ENCODE results near the gene MAP3K5. TPM values are rescaled to one million over a fixed set of nuclear protein-coding genes. Genes with fewer than 3 reads are reported as not detected.
A peak's percentile ranks its signal among the peaks of the same experiment; 100 is the strongest.

The MAP3K5 gene
- total and polyA plus RNA-seq, 9 of the 15 experiments (the other 6 are each of a cell fraction or from before 2014, with no cell fraction given) = 2.2 to 13.0 (median 9.9) TPM

GRCh38 chr6:136593748-136594490 lies 198.4 kb downstream of the MAP3K5 start (continued):
- TF ChIP-seq VEZF1 (CRISPR knock-in tag; IDR thresholded peaks at IDR 0.05) (peak; percentile 33; the same call in 1 of the 2 replicates), ZKSCAN8 (CRISPR knock-in tag; IDR thresholded peaks at IDR 0.05) (0 out of 2 replicates have a peak, but pooled peaks have one; percentile 24), NR2C2 (CRISPR knock-in tag; IDR thresholded peaks at IDR 0.05) (no peak), NR2C2 (tag; IDR thresholded peaks at IDR 0.05) (peak; percentile 51; the same call in 1 of the 2 replicates), PRDM10 (IDR thresholded peaks at IDR 0.05; ENCODE audit: partially characterized antibody) (peak; percentile 16), ZFP30 (CRISPR knock-in tag; IDR thresholded peaks at IDR 0.05; ENCODE audit: borderline replicate concordance) (no peak), ATF3 (IDR thresholded peaks at IDR 0.05) (no peak), ATF3 (CRISPR knock-in tag; conservative IDR thresholded peaks at IDR 0.05) (0 out of 2 replicates have a peak, but pooled peaks have one; percentile 51), RAD21 (CRISPR knock-in tag; conservative IDR thresholded peaks at IDR 0.05 in 1 of 2, IDR thresholded peaks at IDR 0.05 in 1 of 2) (0 out of 4 replicates have a peak, but pooled peaks of 1 of the 2 experiments have one; percentile 8), PBX2 (CRISPR knock-in tag; IDR thresholded peaks at IDR 0.05; ENCODE audit: low read depth) (no peak), PBX2 (tag; conservative IDR thresholded peaks at IDR 0.05; ENCODE audit: low read depth) (peak; percentile 39; the same call in 1 of the 2 replicates), POLR2H (tag; IDR thresholded peaks at IDR 0.05; ENCODE audit: low read depth) (0 out of 2 replicates have a peak, but pooled peaks have one; percentile 37), ZNF316 (IDR thresholded peaks at IDR 0.05) (peak; percentile 47; the same call in 1 of the 2 replicates), CBFA2T2 (conservative IDR thresholded peaks at IDR 0.05) (no peak)
- TF ChIP-seq, protein P1, sequence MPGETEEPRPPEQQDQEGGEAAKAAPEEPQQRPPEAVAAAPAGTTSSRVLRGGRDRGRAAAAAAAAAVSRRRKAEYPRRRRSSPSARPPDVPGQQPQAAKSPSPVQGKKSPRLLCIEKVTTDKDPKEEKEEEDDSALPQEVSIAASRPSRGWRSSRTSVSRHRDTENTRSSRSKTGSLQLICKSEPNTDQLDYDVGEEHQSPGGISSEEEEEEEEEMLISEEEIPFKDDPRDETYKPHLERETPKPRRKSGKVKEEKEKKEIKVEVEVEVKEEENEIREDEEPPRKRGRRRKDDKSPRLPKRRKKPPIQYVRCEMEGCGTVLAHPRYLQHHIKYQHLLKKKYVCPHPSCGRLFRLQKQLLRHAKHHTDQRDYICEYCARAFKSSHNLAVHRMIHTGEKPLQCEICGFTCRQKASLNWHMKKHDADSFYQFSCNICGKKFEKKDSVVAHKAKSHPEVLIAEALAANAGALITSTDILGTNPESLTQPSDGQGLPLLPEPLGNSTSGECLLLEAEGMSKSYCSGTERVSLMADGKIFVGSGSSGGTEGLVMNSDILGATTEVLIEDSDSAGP (CRISPR knock-in tag; IDR thresholded peaks at IDR 0.05) = no peak
